GM19324 (cell line): ENCODE results near the gene XG.

Source experiments
- ATAC-seq: cut with Tn5 transposase; IDR thresholded peaks from one replicate; pipeline ENCODE4 v1.9.1; 2021; ENCODE audit warnings: mild to moderate bottlenecking, moderate library complexity; ENCODE audit not compliant: unreplicated experiment, low FRiP score

XG gene

GRCh38 chrX:2862404-2862803 lies 110.6 kb downstream of the XG start:
- ATAC-seq = no peak

DNA sequence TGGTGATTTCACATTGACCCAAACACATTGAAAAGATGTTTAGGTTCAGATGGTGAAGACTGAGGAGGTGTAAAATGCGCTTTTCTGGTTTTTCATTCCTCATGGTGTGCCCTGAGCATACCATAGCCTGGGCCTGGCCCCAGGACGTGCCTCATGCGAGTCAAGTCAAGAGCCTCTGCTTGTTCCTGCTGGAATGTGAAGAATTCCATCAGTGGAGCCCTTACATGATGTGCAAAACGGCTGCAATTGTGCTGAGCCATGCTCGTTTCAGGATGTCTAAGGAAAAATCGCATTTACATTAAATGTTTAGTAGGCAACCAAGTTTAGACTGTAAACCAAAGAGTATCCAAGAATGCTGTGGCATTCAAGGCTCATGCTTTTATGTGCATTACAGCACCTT lies 111.8 kb downstream of the XG start:
- no peak for ATAC-seq
